Neural progenitor cell (in vitro differentiated cells): ENCODE measurements around the gene VPS13D. TPM values are rescaled to one million over a fixed set of nuclear protein-coding genes. Genes with fewer than 3 reads are reported as not detected.

Source experiments
- DNase-seq: peaks from one replicate; pipeline ENCODE4 v3.0.0-alpha.2; 2016; ENCODE audit warnings: low spot score
- H2AFZ ChIP-seq: fragments of 200-600 bp; sonication (generic); replicated peaks from 2 replicates; pipeline ENCODE4 v1.6.1; 2016; ENCODE audit warnings: antibody characterized with exemption
- H3F3A ChIP-seq: fragments of 200-600 bp; sonication (generic); 2 replicates; pipeline ENCODE4 v1.6.1; 2016; ENCODE audit warnings: antibody characterized with exemption, low read depth
- H3K27ac ChIP-seq: fragments of 200-600 bp; sonication (generic); 2 replicates; pipeline ENCODE4 v1.5.1; 2016; ENCODE audit warnings: mild to moderate bottlenecking
- H3K27me3 ChIP-seq: fragments of 200-600 bp; sonication (generic); 2 replicates; pipeline ENCODE4 v1.6.1; 2016; ENCODE audit warnings: mild to moderate bottlenecking, moderate library complexity
- H3K36me3 ChIP-seq: fragments of 200-600 bp; sonication (generic); 2 replicates; pipeline ENCODE4 v1.5.1; 2016
- H3K4me1 ChIP-seq: fragments of 200-600 bp; sonication (generic); 2 replicates; pipeline ENCODE4 v1.6.1; 2016; ENCODE audit warnings: mixed run types
- H3K4me2 ChIP-seq: fragments of 200-600 bp; sonication (generic); 2 replicates; pipeline ENCODE4 v1.6.1; 2016
- H3K4me3 ChIP-seq: fragments of 200-600 bp; sonication (generic); 2 replicates; pipeline ENCODE4 v1.5.1; 2016
- H3K79me2 ChIP-seq: fragments of 200-600 bp; sonication (generic); 2 replicates; pipeline ENCODE4 v1.6.1; 2016; ENCODE audit warnings: low read depth
- H3K9ac ChIP-seq: fragments of 200-600 bp; sonication (generic); 2 replicates; pipeline ENCODE4 v1.6.1; 2016
- H3K9me3 ChIP-seq: fragments of 200-600 bp; sonication (generic); 2 replicates; pipeline ENCODE4 v1.5.1; 2016; ENCODE audit warnings: low read depth
- H4K20me1 ChIP-seq: fragments of 200-600 bp; sonication (generic); 2 replicates; pipeline ENCODE4 v1.6.1; 2016; ENCODE audit warnings: low read depth
- H3K27ac Mint-ChIP-seq: 3 replicates; pipeline ENCODE4 v1.8.0; 2021; ENCODE audit warnings: mixed read lengths
- H3K27me3 Mint-ChIP-seq: 2 replicates; pipeline ENCODE4 v1.8.0; 2022; ENCODE audit warnings: low read depth, mild to moderate bottlenecking, inconsistent platforms, moderate library complexity, mixed read lengths; ENCODE audit not compliant: insufficient read depth
- H3K36me3 Mint-ChIP-seq: 3 replicates; pipeline ENCODE4 v1.8.0; 2021; ENCODE audit warnings: mixed read lengths
- H3K4me1 Mint-ChIP-seq: 3 replicates; pipeline ENCODE4 v1.8.0; 2021; ENCODE audit warnings: mixed read lengths
- H3K4me3 Mint-ChIP-seq: 3 replicates; pipeline ENCODE4 v1.8.0; 2021; ENCODE audit warnings: mild to moderate bottlenecking, moderate library complexity, mixed read lengths
- H3K9me3 Mint-ChIP-seq: 3 replicates; pipeline ENCODE4 v1.8.0; 2020; ENCODE audit warnings: mixed read lengths
- EZH2 ChIP-seq: fragments of 200-600 bp; sonication (generic); IDR thresholded peaks from 2 replicates; pipeline ENCODE4 v1.6.1; 2017; ENCODE audit warnings: antibody characterized with exemption, mild to moderate bottlenecking, moderate library complexity
- EZH2phosphoT487 ChIP-seq: fragments of 200-600 bp; sonication (generic); IDR thresholded peaks from 2 replicates; pipeline ENCODE4 v1.6.1; 2017; ENCODE audit warnings: antibody characterized with exemption
- total RNA-seq: library from RNA; depleted of rRNA; stranded (reverse); fragments of >200 nt; gene quantifications from 2 replicates; pipeline ENCODE4 v1.2.3, GENCODE V29; 2015; ENCODE audit warnings: low replicate concordance
- TF ChIP-seq, protein P1 (sequence below): fragments of 200-600 bp; sonication (generic); IDR thresholded peaks from 2 replicates; pipeline ENCODE4 v1.5.1; 2017; ENCODE audit warnings: antibody characterized with exemption, mild to moderate bottlenecking

VPS13D gene
- total RNA-seq, 1 donor from 2014 or later = 16.4 TPM

DNA sequence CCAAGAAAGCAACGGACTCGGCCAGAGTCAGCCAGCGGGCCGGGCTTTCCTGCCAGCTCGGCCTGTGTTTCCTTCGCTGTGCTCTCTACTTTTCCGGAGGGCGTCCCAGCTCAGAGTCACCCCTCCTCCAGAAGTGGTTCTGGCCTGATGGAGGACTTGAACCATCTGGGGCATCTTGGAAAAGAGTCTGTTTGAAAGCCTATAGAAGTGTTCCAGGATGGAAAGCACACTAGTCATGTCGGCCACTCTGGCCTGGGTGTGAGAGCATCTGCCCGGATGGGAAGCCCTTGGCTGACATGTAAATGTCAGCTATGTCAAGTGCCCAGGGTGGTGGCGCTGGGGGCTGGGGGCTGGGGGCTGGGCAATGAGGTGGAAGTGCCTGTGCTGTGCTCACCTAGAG, 274.8 kb downstream of the VPS13D start:
- TF ChIP-seq, protein P1, sequence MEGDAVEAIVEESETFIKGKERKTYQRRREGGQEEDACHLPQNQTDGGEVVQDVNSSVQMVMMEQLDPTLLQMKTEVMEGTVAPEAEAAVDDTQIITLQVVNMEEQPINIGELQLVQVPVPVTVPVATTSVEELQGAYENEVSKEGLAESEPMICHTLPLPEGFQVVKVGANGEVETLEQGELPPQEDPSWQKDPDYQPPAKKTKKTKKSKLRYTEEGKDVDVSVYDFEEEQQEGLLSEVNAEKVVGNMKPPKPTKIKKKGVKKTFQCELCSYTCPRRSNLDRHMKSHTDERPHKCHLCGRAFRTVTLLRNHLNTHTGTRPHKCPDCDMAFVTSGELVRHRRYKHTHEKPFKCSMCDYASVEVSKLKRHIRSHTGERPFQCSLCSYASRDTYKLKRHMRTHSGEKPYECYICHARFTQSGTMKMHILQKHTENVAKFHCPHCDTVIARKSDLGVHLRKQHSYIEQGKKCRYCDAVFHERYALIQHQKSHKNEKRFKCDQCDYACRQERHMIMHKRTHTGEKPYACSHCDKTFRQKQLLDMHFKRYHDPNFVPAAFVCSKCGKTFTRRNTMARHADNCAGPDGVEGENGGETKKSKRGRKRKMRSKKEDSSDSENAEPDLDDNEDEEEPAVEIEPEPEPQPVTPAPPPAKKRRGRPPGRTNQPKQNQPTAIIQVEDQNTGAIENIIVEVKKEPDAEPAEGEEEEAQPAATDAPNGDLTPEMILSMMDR = no peak
- no peak for TF ChIP-seq EZH2
- TF ChIP-seq EZH2phosphoT487 = no peak

DNA sequence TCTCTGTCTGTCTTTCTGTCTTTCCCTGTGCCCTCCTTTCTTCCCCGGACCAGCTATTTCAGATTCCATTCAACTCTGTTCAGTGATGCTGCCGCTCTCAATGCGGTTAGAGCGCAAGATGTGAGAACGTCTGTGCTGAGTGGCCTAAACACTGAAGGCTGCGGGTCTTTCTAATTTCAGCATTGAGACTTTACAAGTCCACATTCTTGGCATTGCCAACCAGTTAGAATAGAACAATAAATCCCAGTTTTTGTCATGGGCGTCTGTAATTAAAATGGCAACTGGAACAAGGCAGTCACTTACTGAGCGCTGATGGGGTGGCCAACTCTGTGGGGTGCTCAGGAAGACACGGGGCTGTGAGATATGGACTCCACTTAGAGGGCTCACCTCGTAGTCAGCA, 275.4 kb downstream of the VPS13D start:
- no peak for TF ChIP-seq EZH2phosphoT487
- no peak for TF ChIP-seq EZH2
- TF ChIP-seq, protein P1 = no peak
- Histone ChIP-seq H3K36me3 (no peaks in the 10 kb centered on the region), H3K4me2 (no peak overlapping the region), H3K4me1 (peaks cover 24% of the 10 kb centered on the region), H3K27me3 (no peaks in the 10 kb centered on the region), H3K9me3 (no peaks in the 10 kb centered on the region), H2AFZ (no peak overlapping the region), H4K20me1 (no peaks in the 10 kb centered on the region), H3F3A (peaks cover 16% of the 10 kb centered on the region), H3K27ac (no peak overlapping the region), H3K79me2 (no peaks in the 10 kb centered on the region), H3K4me3 (no peak overlapping the region), H3K9ac (no peak overlapping the region)
- no peak for DNase-seq
- Mint-ChIP-seq H3K4me3 (no peak overlapping the region), H3K9me3 (no peaks in the 10 kb centered on the region), H3K27me3 (peaks cover 2% of the 10 kb centered on the region), H3K4me1 (peaks cover 25% of the 10 kb centered on the region), H3K36me3 (peaks cover 2% of the 10 kb centered on the region), H3K27ac (peak overlapping the region; percentile 10)

More for the DNA sequence above, 274.8 kb downstream of the VPS13D start:
- Histone ChIP-seq H3K36me3 (no peaks in the 10 kb centered on the region), H3K9ac (no peak overlapping the region), H3K27me3 (no peaks in the 10 kb centered on the region), H4K20me1 (no peaks in the 10 kb centered on the region), H2AFZ (no peak overlapping the region), H3K79me2 (no peaks in the 10 kb centered on the region), H3K27ac (no peak overlapping the region), H3K4me1 (peaks cover 18% of the 10 kb centered on the region), H3K4me3 (no peak overlapping the region), H3K4me2 (no peak overlapping the region), H3K9me3 (no peaks in the 10 kb centered on the region), H3F3A (peaks cover 10% of the 10 kb centered on the region)
- Mint-ChIP-seq H3K9me3 (no peaks in the 10 kb centered on the region), H3K27me3 (peaks cover 2% of the 10 kb centered on the region), H3K4me3 (no peak overlapping the region), H3K4me1 (peaks cover 20% of the 10 kb centered on the region), H3K36me3 (peaks cover 2% of the 10 kb centered on the region), H3K27ac (no peak overlapping the region)
- no peak for DNase-seq

DNA sequence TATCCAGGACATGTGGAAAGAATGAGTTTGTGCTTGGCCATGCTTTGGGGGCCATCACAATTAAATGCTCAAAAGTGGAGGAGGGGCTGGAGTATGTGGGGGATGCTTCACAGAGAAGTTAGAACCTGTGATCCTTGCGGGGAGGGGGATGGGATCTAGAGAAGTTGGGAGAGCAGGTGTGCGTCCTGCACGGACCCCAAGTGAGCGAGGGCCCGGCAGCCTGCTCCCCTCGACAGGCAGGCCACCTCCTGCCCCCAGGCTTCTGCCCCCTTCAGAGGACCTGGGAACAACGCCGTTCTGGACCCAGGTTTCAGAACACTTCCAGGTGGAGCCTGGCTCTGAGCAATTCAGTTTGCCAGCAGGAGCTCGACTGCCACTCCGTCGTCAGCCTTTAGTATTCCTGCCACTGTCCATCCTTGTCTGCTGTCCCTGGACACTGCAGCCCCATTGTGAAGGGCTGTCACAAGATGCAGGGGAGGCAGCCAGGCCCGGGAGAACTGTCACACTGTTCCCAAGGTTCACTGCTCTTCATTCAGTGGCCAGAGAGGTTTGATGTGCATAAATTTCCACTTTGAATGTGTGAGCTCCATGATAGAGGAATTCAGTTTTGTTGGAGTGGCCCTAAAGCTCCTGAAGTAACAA, 275.9 kb downstream of the VPS13D start:
- no peaks in the 10 kb centered on the region for H3K36me3 ChIP-seq
- H3K9me3 Mint-ChIP-seq = no peaks in the 10 kb centered on the region
- no peaks in the 10 kb centered on the region for H3K79me2 ChIP-seq
- H3K4me1 Mint-ChIP-seq = peaks cover 31% of the 10 kb centered on the region
- peaks cover 2% of the 10 kb centered on the region for H3K36me3 Mint-ChIP-seq
- H3K4me2 ChIP-seq = peak overlapping the region; percentile 38
- no peak for TF ChIP-seq EZH2
- TF ChIP-seq EZH2phosphoT487 = no peak
- TF ChIP-seq, protein P1 = no peak
- peaks cover 2% of the 10 kb centered on the region for H3K27me3 Mint-ChIP-seq
- H2AFZ ChIP-seq = no peak overlapping the region
- H4K20me1 ChIP-seq = no peaks in the 10 kb centered on the region
- peak overlapping the region; percentile 74 for H3K27ac Mint-ChIP-seq
- H3K4me1 ChIP-seq = peaks cover 30% of the 10 kb centered on the region
- no peak overlapping the region for H3K9ac ChIP-seq
- no peaks in the 10 kb centered on the region for H3K9me3 ChIP-seq
- peaks cover 21% of the 10 kb centered on the region for H3F3A ChIP-seq
- no peak overlapping the region for H3K4me3 Mint-ChIP-seq
- H3K4me3 ChIP-seq = no peak overlapping the region
- peak; percentile 22 for DNase-seq
- H3K27me3 ChIP-seq = no peaks in the 10 kb centered on the region
- H3K27ac ChIP-seq = no peak overlapping the region
